ENCODE measurements around the gene PCLAF.
"Not testable (repeated sequence)": the region's sequence is repeated elsewhere in the genome, so short reads cannot be mapped to it uniquely, and the experiment has no call there.

PCLAF gene

GRCh38 chr15:64326458-64326857 lies 54.8 kb downstream of the PCLAF start:
- not testable (repeated sequence) for DNase-seq (ENCODE audit: extremely low read depth in 1 of 2, low read depth in 1 of 2)

GRCh38 chr15:64324165-64324877 lies 56.9 kb downstream of the PCLAF start:
- DNase-seq (ENCODE audit: extremely low read depth in 1 of 2, low read depth in 1 of 2): no peak

- no peak for DNase-seq (ENCODE audit: extremely low read depth in 1 of 2, low read depth in 1 of 2)
These were observed 66.0 kb downstream of the PCLAF start for GRCh38 chr15:64315216-64315615.

GRCh38 chr15:64314456-64314855 lies 66.8 kb downstream of the PCLAF start:
- no peak for DNase-seq (ENCODE audit: extremely low read depth in 1 of 2, low read depth in 1 of 2)

Measured in activated CD8-positive, alpha-beta memory T cell treated with anti-CD3 and anti-CD28 coated beads for 1 hour (primary cell).